Measurements from ENCODE around the gene KLHDC3. TPM values are rescaled to one million over a fixed set of nuclear protein-coding genes. Genes with fewer than 3 reads are reported as not detected.

KLHDC3 gene
- total and polyA plus RNA-seq, 2 of the 13 experiments (the other 11 are each of a cell fraction or from before 2014, with no cell fraction given), result 78.3 to 91.5 TPM

- Histone ChIP-seq H4K20me1 (ENCODE audit: insufficient read depth, low read length) (no peaks in the 10 kb centered on the region), H3K27me3 (ENCODE audit: control insufficient read depth in 1 of 2, insufficient read depth in 2 of 2, low read length in 2 of 2) (peaks cover 0 to 3% of the 10 kb centered on the region in 2 experiments; a peak in 1 of 5 replicates), H3K4me3 (replicated peaks in 1 of 3; ENCODE audit: insufficient read depth in 1 of 3, low read depth in 2 of 3, low read length in 3 of 3) (no peak overlapping the region), H3K36me3 (replicated peaks in 1 of 2; ENCODE audit: control insufficient read depth in 1 of 2, insufficient read depth in 2 of 2, low read length in 2 of 2) (peaks cover 16 to 35% of the 10 kb centered on the region in 2 experiments), H3K4me1 (ENCODE audit: insufficient read depth, low read length) (peaks cover 47% of the 10 kb centered on the region), H3K9me3 (ENCODE audit: low read length) (no peaks in the 10 kb centered on the region), H3K79me2 (ENCODE audit: insufficient read depth, low read length) (peaks cover 34% of the 10 kb centered on the region), H3K27ac (ENCODE audit: extremely low read length, insufficient read depth, low read length) (no peak overlapping the region), H3K9ac (ENCODE audit: insufficient read depth, low read depth, low read length) (no peak overlapping the region), H3K4me2 (ENCODE audit: low read depth, low read length) (no peak overlapping the region), H2AFZ (ENCODE audit: low read length) (no peak overlapping the region)
- WGBS (ENCODE audit: low lambda C conversion rate), result 97% methylated on average over 2 of the region's 2 CpGs
- ATAC-seq (no peak), FAIRE-seq (no peak), DNase-seq (ENCODE audit: low spot score) (no peak)
- intact Hi-C loops (cut with micrococcal nuclease; ENCODE audit: unreplicated experiment) (no loop called here), in situ Hi-C loops (cut with HindIII; ENCODE audit: extremely low pct_ligation_motif_present, low pct_unique_long_range_greater_than_20kb) (no loop called here)
- POLR2A ChIA-PET, result interaction anchor here (3.6 to 4.2 kb wide), 3 partner anchors 15 to 41 kb away, joined by 33 to 43 read pairs (median 41); partner anchors contain the start of genes KLC4, MRPL2 and PPP2R5D
- CTCF ChIA-PET (ENCODE audit: low intra/inter-chr PET ratio, low total read pairs), result no interaction called here
- BruUV-seq (replicated peaks), result no TSS peak
- TF ChIP-seq NCOA2 (CRISPR knock-in tag; IDR thresholded peaks at IDR 0.05), result no peak
- no peak for TF ChIP-seq ARID4A (CRISPR knock-in tag; IDR thresholded peaks at IDR 0.05; ENCODE audit: borderline replicate concordance)
- no peak for TF ChIP-seq KLF11 (CRISPR knock-in tag; IDR thresholded peaks at IDR 0.05)
- TF ChIP-seq ZSCAN30 (CRISPR knock-in tag; IDR thresholded peaks at IDR 0.05), result no peak
- TF ChIP-seq ZNF597 (CRISPR knock-in tag; IDR thresholded peaks at IDR 0.05), result no peak
- no peak for TF ChIP-seq ZNF496 (CRISPR knock-in tag; IDR thresholded peaks at IDR 0.05; ENCODE audit: insufficient replicate concordance)
- no peak for TF ChIP-seq ZNF607 (CRISPR knock-in tag; IDR thresholded peaks at IDR 0.05; ENCODE audit: borderline replicate concordance)
- no peak for TF ChIP-seq ZFP41 (CRISPR knock-in tag; IDR thresholded peaks at IDR 0.05; ENCODE audit: borderline replicate concordance)
- no peak for TF ChIP-seq ZNF558 (CRISPR knock-in tag; IDR thresholded peaks at IDR 0.05; ENCODE audit: borderline replicate concordance)
- no peak for TF ChIP-seq PRPF4 (IDR thresholded peaks at IDR 0.05; ENCODE audit: low read depth, low read length, poor library complexity, severe bottlenecking)
- TF ChIP-seq ZBTB4 (CRISPR knock-in tag; IDR thresholded peaks at IDR 0.05; ENCODE audit: borderline replicate concordance), result no peak
Observed at GRCh38 chr6:43019152-43019551, 5.1 kb downstream of the KLHDC3 start.
